Activated T-cell treated with anti-CD3 and anti-CD28 coated beads for 24 hours (primary cell): ENCODE data around the gene KCNC1.

Experiments
- DNase-seq: peaks from one replicate; pipeline ENCODE4 v3.0.0-alpha.2; 2020; ENCODE audit warnings: low read depth

The KCNC1 gene

DNA sequence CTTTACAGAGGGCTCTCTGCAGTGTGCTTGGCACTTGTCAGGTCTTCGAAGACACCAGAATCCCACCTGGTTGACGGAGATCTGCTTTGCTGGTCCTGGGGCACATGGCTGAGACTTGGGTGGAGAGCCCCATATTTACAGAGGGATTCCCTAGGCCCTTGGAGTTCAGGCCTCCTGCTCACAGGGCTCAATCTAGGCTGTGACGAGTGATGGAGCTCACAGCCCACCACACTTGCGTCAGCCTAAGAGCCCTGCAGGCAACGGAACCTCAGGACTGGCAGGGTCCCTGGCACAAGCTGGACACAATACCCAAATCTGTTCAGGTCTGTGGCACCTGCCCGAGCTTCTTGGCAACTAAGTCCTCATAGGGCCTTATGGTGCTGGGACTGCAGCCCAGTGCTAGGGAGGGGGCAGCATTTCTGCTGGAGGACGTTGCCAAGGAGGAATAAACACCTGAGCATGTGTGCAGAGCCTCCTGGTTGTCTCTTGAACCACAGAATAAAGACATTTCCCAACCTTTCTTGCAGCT, 59.1 kb downstream of the KCNC1 start:
- no peak for DNase-seq

DNA sequence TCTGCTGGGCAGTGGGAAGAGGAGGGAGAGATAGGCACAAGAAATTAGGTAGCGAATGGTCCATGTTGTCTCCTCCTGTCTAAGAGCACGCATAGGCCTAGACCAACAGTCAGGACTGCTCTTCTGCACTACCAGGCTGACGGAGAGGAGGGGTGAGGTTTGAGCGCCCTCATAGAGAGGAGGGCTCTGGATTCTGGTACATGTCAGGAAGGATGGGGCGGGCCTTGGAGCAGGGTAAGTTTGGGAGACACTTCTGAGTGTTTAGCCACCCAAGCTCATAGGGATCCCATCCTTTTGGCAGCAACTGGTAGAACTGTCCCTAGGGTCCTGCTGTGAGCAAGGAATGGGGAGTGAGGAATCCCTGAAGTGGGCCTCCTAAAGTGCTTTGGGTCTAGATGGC, 60.4 kb downstream of the KCNC1 start:
- no peak for DNase-seq

DNA sequence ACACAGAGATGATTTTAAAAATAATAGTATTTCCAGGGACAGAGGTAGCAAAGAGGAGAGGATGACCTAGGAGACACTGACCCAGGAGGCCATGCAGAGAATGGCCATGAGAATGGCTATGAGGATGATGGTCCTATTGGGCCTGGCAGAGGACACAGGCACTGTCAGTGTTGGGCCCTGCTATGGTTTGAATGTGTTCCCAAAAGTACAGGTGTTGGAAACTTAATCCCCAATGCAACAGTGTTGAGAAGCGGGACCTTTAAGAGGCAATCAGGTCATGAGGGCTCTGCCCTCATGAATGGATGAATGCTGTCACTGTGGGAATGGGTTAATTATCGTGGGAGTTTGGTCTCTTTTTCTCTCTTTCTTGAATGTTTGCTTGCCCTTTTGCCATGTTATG, 61.6 kb downstream of the KCNC1 start:
- DNase-seq, result no peak

DNA sequence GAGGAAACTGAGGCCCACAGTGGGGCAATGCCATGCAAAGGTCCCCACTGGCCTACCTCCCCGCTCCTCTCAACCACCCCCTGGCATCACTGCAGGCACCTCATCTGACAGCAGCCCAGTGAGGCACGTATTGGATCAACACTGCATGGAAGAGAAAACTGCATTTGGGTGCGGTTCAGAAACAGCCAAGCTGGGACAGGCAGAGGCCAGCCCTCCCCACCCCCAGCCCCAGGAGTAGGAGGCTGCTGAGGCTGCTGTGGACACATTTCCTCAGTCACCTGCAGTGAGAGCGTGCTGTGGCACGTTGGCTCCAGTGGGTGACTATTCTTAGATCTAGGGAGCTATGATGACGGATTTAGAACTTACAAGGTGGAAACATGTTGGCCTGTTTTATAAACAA, 63.7 kb downstream of the KCNC1 start:
- DNase-seq, result no peak

DNA sequence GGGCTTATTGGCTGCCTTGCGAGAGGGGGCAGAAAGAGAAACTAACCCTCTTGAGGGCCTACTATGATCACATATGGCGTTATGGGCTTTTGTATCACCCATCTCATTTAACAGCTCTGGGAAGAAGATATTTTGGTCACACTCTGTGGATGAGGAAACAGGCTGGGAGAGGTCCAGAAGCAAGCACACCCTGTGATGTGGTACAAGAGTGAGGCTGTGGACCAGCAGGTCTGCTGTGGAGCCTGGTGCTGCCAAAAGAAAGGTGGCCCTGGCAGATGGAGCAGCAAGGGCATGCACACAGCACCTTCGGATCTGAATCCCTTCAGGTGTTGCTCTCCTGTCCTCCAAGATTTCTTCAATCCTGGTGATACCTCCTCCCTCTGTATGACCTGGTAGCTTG, 64.1 kb downstream of the KCNC1 start:
- DNase-seq, result no peak

DNA sequence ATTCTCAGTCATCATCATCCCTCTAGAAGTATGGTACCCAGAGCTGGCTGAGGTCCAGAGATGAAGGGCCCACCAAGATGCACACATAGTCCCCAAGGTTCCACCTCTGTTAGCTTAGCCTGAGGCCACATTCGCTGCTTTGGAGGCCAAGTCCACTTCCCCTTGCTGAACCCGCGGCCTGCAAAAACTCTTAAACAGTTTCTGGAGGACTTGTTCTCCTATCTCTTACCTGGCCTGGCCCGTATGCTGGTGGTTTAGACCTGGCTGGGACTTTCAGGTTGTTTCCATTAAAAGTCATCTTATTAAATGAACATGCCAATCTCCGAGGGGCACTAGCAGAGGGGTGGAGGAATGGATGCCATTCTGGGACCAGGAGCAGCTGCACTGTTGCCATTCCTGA, 64.6 kb downstream of the KCNC1 start:
- no peak for DNase-seq

DNA sequence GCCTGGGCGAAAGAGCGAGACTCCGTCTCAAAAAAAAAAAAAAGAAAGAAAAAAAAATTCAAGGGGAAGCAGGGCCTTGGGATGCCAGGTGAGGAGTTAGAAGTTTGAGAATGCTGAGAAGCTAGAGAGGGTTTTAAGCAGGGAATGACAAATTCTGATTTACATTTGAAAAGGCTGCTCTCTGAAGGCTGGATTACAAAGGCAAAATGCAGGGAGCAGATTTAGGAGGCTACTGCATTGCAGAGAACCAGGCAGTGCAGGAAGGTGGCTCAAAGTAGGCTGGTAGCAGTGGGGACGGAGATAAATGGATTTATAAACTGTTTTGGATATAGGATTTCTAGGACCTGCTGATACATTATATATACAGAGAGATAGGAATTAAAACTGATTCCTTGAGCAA, 66.6 kb downstream of the KCNC1 start:
- no peak for DNase-seq

DNA sequence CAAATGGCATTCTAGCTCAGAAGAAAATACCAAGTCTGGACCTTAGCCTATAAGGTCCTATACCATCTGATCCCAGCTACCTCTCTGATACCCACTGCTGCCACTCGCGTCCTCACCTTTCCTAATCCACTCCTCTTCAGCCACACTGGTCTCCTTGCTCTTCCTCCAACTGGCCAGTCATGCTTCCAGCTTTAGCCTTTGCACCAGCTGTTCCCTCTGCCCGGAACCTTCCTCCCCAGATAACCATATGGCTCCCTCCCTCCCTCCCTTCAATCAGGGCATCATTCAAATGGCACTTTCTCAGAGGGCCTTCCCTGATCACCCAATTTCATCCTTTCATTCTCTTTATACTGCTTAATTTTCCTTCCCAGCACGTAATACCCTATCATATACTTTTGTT, 67.9 kb downstream of the KCNC1 start:
- DNase-seq, result no peak

DNA sequence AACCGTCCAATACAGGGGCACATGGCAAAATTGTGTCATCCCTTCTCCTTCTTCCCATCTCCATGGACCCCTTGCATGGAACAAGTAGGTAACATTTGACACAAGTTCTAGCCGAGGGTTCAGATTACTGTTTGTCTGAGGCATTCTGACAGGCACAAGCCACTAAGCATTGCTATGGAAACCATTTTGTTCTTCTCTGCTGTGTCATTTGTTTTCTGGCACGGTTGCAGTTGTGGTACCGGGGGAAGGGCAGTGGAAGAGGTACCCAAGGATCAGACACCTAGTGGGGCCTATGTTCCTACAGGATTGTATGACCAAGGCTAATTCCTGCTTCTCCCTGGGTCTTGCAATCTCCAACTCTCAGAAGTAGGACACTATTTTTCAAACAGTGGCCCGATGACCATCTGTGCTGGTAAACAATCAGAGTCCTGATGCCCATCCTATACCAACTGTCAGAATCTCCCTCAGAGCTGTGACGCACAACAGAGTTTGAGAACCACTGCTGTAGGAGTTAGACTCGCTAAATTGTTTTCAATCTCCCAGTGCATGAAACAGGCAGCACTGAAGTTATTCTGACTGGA, 69.3 kb downstream of the KCNC1 start:
- DNase-seq, result no peak

DNA sequence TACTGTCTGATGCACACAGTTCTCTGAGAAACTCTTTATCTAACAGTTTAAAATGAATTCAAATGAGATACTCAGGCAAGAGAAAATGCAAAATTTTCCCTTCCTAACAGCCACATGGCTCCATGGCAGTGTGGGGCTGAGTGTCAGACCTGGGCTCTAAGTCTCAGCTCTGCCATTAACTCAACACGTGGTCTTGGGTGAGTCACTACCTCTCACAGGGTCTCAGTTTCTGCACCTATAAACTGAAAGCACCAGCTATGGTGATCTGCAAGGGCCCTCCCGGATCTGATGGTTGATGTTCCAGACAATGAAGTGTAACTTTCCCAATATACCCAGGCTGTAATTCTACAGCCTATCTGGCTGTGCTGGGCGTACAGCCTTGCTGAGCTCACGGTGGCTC, 70.5 kb downstream of the KCNC1 start:
- DNase-seq, result no peak

DNA sequence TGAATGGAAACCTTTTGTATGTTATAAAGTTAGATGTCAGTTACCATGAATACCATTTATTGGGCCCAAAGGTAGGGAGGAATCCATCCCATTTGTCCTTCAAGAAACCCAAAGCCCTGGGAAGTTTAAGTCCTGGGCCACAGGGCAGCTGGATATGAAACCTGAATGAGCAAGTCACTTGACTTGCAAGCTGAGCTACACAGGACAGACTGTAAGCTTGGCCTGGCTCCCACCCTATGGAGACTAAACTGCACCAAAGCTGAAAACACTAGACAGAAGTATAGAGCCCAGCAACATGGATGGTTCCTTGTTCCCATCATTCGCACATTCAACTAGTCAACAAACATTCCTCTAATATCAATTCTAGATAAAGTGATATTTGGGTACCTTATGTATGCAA, 71.3 kb downstream of the KCNC1 start:
- no peak for DNase-seq

DNA sequence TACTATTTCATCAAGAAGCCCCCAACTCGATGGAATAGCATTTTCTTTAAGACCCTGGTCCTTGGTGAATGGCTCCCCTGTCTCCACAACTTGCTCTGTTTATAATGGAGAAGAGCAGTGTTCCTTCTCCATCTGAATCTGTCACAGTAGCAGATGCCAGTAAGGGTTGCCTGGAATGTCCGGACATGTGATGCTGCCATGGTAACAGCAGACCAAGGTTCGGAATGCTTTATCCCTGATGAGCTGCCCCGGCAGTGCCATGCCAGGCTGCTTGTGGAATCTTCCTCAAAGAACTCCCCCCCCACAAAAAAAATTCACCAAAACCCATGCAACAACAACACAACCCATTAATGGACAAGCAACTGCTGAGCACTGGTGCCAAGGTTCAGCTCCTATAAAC, 72.5 kb downstream of the KCNC1 start:
- DNase-seq, result no peak

DNA sequence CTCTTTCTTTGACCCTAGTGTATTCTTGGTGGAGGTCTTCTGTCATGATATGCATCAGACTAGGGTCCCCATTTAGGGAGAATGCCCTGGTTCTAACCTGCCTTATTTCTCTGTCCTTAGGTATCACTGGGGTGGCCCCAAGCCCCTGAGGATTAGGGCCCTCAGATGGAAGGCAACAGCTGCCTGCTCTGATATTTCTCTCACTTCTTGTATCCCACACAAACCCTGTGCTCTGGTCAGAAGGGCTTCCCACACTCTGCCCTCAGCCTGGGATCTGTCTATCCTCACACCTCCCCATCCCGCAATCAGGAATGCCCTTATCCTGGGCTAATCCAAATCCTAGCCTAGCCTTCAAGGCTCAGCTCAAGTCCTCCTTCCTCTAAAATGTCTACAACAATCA, 75.5 kb downstream of the KCNC1 start:
- no peak for DNase-seq

DNA sequence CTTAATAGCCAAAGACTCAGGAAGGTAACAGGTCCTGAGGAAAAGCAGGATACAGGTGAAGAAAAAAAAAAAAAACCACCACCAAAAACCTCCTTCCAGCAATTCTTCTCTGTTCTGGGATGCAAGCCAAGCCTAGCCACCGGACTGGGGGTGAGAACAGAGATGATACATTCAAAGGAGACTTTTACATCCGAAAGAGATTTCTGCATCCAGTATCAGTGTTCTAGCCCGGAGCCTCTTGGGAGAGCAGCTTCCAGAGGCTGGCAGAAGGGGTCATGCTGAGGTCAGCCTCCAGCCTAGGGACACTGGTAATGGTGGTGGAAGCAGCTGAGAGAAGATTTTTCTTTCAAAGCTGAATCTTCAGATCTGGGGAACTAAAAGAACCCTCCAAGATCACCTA, 76.2 kb downstream of the KCNC1 start:
- no peak for DNase-seq

DNA sequence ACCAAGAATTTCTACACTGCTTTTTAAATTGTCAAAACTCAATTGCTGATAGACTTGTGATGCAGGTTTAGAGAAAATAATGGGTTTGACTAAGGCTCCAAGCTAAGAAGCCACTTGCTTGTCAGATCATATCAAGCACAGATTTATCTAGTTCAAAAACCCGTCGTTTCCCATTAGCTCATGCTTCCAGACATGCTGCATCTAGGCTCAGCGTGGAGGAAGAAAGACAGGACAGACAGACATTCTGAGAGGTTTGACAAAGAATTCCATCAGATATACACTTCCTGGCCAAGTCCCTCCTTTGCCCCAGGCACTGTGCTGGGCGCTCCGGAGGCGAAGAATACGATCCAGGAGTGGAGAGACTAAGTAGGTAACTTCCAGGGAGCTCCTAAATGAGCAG, 76.8 kb downstream of the KCNC1 start:
- no peak for DNase-seq

DNA sequence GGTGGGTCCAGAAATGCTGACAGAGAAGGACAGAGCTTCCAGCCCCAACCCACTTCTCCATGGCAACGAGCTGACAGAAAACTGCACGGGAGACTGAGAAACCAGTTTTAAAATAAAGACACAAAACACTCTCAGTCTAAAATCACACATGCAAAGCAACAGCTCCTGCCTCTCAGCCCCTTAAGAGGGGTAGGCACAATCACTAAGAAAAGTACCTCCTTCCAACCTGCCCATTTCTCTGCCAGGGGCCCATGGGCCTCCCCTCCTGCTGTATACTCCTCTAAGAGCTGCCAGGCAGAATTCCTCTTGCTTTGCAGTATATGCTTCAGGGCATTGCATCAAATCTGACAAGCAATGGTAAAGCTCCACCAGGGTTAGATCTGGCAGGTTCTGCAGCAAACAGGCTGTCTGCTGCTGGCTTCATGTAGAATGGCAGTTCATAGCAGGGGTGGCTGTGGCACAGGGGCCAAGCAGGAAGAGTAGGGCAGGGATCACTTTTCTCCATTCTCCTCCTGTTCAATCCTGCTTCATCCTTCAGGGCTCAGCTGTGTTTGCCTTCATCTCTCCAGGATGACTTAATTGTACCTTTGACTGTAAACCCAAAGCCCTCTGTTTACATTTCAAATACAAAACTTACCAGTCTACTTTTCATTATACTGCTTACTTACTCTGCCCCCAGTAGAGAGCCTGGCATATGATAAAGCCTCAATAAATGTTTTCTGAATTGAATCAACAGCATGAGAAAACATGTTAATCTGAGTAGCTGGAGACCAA, 77.7 kb downstream of the KCNC1 start:
- DNase-seq, result no peak

DNA sequence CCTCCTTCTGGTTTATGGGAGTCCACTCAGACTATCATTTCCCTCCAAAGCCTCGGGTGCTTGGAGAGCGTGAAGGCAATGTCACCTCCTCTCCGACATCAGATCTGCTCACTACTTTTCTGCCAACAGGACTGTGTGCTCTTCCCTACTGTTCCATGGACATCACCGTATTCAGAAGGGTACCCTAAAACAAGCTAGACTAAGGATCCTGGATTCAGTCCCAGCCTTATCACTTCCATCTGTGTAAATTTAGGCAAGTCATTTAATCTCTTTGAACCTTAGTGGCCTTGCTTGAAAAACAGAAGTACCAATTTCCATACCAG, 78.2 kb downstream of the KCNC1 start:
- DNase-seq, result no peak

DNA sequence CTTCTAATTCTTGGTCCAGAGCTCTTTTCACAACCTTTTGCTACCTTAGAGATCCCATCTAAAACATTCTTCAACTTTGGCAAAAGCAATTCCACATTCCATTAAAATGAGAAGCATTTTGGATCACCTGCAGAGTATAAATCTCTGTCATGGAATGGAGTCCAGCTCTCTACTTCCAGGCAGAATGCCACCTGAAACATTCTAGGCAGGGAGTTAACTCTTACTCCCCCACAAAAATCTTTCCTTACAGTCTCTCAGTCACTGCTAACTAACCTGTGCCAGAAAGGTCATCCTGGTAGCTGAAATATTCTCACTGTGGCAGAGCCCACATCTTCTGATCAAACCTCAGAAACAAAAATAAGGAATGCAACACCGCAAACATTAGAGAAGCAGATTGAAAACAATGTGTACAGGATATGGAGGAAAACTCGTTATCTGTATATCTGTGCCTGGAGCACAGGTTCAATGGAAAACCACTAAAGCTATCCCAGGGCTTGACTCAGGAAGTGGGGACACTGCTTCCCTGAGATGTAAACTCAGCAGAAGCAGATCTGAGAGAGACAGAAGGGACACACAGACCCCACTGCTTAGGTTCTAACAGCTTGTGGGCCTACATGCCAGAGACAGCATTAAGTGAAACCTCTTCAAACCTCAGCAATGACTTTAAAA, 78.9 kb downstream of the KCNC1 start:
- DNase-seq, result no peak

DNA sequence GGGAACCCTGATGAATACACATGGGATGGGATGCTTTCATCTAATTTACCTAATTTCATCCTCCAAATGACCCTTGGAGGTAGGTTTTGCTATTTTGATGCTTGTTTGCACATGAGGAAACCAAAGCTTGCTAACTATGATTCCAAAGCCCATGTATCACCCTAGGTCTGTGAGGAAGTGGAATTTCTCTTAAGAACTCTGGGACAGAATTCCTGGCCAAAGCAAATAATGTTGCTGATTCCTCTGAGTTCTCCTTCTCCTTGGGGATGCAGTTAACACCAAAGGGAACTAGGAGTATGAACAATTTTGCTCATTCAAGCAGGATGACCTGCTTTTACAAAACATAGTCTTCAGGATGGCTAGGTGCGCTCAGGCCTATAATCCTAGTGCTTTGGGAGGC, 80.0 kb downstream of the KCNC1 start:
- DNase-seq, result no peak

DNA sequence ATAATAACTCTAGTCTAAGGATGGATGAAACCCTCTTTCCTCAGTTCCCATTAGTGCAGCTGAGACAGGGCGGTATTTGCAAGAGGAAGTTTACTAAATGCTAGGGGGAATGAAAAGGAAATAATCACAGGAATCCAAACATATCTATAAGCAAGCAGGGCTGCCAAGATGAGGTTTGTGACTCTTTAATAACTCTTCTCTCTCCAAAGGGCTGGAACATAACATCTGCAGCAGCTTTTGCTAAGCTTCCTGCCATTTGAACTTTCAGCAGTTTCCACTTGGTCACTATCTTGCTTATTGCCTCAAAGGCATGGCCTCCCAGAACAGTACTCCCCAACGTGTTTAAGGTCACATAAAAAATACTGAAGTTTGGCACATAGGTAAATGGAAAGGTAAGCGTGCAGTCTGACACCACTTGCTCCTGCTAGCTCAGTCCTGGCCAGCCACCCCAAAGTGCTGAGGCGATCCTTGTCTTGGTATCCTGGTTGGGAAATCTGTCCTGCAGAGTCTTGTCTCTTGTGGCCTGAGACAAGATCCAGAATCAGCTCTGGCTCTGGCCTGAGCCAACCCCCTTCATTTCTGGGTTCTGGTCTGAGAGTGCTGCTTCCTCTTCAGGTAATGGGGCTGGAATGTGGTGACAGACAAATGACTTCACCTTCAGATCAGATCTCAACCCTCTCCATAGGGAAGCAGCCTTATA, 81.8 kb downstream of the KCNC1 start:
- no peak for DNase-seq

DNA sequence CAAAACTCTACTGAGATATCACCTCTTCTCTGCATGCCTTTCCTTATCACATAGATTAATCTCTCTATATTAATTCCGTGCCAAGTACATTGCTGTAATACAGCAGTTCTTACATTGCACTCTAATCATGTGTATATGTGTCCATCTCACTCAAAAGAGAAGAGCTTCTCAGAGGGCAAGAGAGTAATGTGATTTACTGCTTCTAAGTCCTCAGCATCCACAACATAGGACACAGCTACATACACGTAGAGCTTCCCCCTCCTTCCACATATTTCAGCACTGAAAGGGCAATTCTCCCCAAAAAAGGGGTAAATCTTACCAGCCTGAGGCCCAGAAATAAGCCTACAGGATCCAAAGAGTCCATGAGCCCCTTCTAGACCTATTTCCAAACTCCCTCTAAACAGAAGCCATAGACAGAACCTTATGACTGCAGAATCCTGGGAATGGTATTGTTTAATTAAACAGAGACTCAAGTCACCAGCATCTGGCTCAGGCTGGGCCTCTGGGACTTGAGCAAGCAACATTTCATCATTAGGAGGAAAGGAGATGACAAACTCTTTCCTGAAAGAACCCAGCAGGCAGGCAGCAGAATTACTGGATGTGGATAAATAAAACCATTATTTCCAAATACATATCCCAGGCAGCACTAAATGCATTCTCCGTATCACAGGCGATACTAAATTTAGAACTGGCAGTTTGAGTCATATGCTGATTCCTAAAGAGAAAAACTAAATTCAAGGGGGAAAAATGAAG, 87.2 kb downstream of the KCNC1 start:
- no peak for DNase-seq

DNA sequence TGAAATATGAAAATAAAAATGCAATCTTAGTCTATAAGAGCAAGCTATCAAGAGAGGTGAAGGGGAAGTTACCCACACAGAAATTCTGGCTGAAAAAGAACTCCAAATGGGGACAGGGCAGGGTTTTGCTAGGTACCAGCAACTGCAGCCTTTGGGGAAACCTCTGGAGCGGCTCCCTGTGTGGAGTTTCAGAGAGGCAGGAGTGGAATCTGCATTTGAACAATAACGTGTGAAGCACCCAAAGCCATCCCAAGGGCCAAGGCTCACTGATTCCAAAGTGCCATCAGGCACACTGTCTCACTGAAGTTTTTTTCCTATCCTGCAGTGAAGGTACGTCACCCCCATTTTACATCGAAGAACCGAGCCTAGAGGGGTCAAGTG, 87.8 kb downstream of the KCNC1 start:
- DNase-seq, result no peak
